Measurements from ENCODE around the gene GTF3C5. TPM values are rescaled to one million over a fixed set of nuclear protein-coding genes. Genes with fewer than 3 reads are reported as not detected.

GTF3C5 gene
- total RNA-seq, 1 donor from 2014 or later, result 25.9 TPM

GRCh38 chr9:132998831-132999635 is 31.8 kb upstream of the GTF3C5 start:
- H3K4me1 ChIP-seq, result no peaks in the 10 kb centered on the region
- no peak overlapping the region for H3K27ac ChIP-seq
- H3K4me3 ChIP-seq, result no peak overlapping the region
- DNase-seq (ENCODE audit: low spot score in 2 of 2), result no peak
- intact Hi-C loops (cut with DNase I), result no loop called here
- H3K27me3 ChIP-seq, result peaks cover 7% of the 10 kb centered on the region
- no peaks in the 10 kb centered on the region for H3K9me3 ChIP-seq
- no peak for TF ChIP-seq CTCF (IDR thresholded peaks at IDR 0.05)
- no peaks in the 10 kb centered on the region for H3K36me3 ChIP-seq

GRCh38 chr9:133002147-133003070 is 28.4 kb upstream of the GTF3C5 start:
- H3K4me3 ChIP-seq, result no peak overlapping the region
- peaks cover 7% of the 10 kb centered on the region for H3K27me3 ChIP-seq
- no peaks in the 10 kb centered on the region for H3K36me3 ChIP-seq
- no peak for TF ChIP-seq CTCF (IDR thresholded peaks at IDR 0.05)
- H3K4me1 ChIP-seq, result no peaks in the 10 kb centered on the region
- no peaks in the 10 kb centered on the region for H3K9me3 ChIP-seq
- no peak overlapping the region for H3K27ac ChIP-seq
- intact Hi-C loops (cut with DNase I), result no loop called here
- no peak for DNase-seq (ENCODE audit: low spot score in 2 of 2)

- no peak for DNase-seq (ENCODE audit: low spot score in 2 of 2)
- intact Hi-C loops (cut with DNase I), result no loop called here
- TF ChIP-seq CTCF (IDR thresholded peaks at IDR 0.05), result no peak
- H3K4me1 ChIP-seq, result no peaks in the 10 kb centered on the region
- H3K4me3 ChIP-seq, result no peak overlapping the region
- no peak overlapping the region for H3K27ac ChIP-seq
- H3K9me3 ChIP-seq, result no peaks in the 10 kb centered on the region
- H3K27me3 ChIP-seq, result peaks cover 7% of the 10 kb centered on the region
- no peaks in the 10 kb centered on the region for H3K36me3 ChIP-seq
These were observed 27.7 kb upstream of the GTF3C5 start for GRCh38 chr9:133003071-133003461.

DNA sequence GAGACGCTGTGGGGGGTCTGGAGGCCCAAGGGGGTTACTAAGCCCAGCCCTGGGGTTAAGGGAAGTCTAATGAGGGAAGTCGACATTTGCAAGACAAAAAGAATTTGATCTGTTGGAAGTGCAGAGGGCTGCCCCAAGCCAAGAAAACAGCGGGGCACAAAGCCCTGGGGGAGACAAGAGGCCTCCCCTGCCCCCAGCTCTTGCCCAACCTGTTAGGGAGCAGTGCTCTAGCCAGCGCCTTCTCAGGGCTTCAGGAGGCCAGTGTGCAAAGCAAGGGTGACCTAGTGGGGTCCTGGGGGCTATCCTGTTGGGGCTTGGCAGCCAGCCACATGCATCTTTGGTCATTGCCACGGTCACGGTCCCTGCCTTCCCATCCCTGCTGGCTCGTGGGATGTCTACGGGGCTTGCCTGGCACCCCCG is 27.1 kb upstream of the GTF3C5 start:
- Histone ChIP-seq H3K9me3 (no peaks in the 10 kb centered on the region), H3K27me3 (peaks cover 7% of the 10 kb centered on the region), H3K4me3 (no peak overlapping the region), H3K36me3 (no peaks in the 10 kb centered on the region), H3K4me1 (no peaks in the 10 kb centered on the region), H3K27ac (no peak overlapping the region)
- intact Hi-C loops (cut with DNase I), result no loop called here
- TF ChIP-seq CTCF (IDR thresholded peaks at IDR 0.05), result no peak
- DNase-seq (ENCODE audit: low spot score in 2 of 2), result no peak

GRCh38 chr9:133004091-133004998 is 26.5 kb upstream of the GTF3C5 start:
- intact Hi-C loops (cut with DNase I), result no loop called here
- Histone ChIP-seq H3K9me3 (no peaks in the 10 kb centered on the region), H3K4me3 (no peak overlapping the region), H3K27ac (no peak overlapping the region), H3K36me3 (no peaks in the 10 kb centered on the region), H3K27me3 (peaks cover 7% of the 10 kb centered on the region), H3K4me1 (no peaks in the 10 kb centered on the region)
- no peak for DNase-seq (ENCODE audit: low spot score in 2 of 2)
- TF ChIP-seq CTCF (IDR thresholded peaks at IDR 0.05), result no peak

Data from ascending aorta (tissue), 2 donors.